Duodenal mucosa (tissue), 2 donors: ENCODE results near the gene ARMC2.
"Not testable (repeated sequence)": the region's sequence is repeated elsewhere in the genome, so short reads cannot be mapped to it uniquely, and the experiment has no call there.

Experiments
- H3K27ac ChIP-seq: one replicate; pipeline ENCODE4 v1.7.0; 2013; ENCODE audit warnings: low read depth, low read length
- H3K27me3 ChIP-seq, 2 donors: one replicate each; pipeline ENCODE4 v1.7.0; 2013; ENCODE audit warnings: low read length in 2 of 2, control low read depth in 1 of 2; ENCODE audit not compliant: insufficient read depth in 2 of 2, control insufficient read depth in 1 of 2
- H3K36me3 ChIP-seq, 2 donors: one replicate each; pipeline ENCODE4 v1.7.0; 2013; ENCODE audit warnings: low read length in 2 of 2, control low read depth in 1 of 2; ENCODE audit not compliant: insufficient read depth in 2 of 2, control insufficient read depth in 1 of 2
- H3K4me1 ChIP-seq, 2 donors: one replicate each; pipeline ENCODE4 v1.7.0; 2013; ENCODE audit warnings: low read length in 2 of 2, control low read depth in 1 of 2; ENCODE audit not compliant: insufficient read depth in 2 of 2, control insufficient read depth in 1 of 2
- H3K4me3 ChIP-seq, 2 donors: one replicate each; pipeline ENCODE4 v1.7.0; 2013; ENCODE audit warnings: low read length in 2 of 2, low read depth in 1 of 2
- H3K9ac ChIP-seq, 2 donors: one replicate each; pipeline ENCODE4 v1.7.0; 2013; ENCODE audit warnings: low read length in 2 of 2, low read depth in 1 of 2
- H3K9me3 ChIP-seq, 2 donors: one replicate each; pipeline ENCODE4 v1.7.0; 2013; ENCODE audit warnings: low read length in 2 of 2, control low read depth in 1 of 2; ENCODE audit not compliant: control insufficient read depth in 1 of 2

The ARMC2 gene

GRCh38 chr6:108806171-108806570 lies 42.1 kb upstream of the ARMC2 start:
- no peak overlapping the region for H3K27ac ChIP-seq
- H3K9me3 ChIP-seq = no peaks in the 10 kb centered on the region
- H3K27me3 ChIP-seq = no peaks in the 10 kb centered on the region

GRCh38 chr6:108806665-108807064 lies 41.6 kb upstream of the ARMC2 start:
- Histone ChIP-seq H3K9me3 (no peaks in the 10 kb centered on the region), H3K27me3 (no peaks in the 10 kb centered on the region), H3K27ac (no peak overlapping the region), H3K4me3 (no peak overlapping the region), H3K36me3 (no peaks in the 10 kb centered on the region), H3K9ac (no peak overlapping the region), H3K4me1 (peaks cover 10 to 12% of the 10 kb centered on the region in 2 donors)

More at GRCh38 chr6:108806171-108806570, 42.1 kb upstream of the ARMC2 start:
- H3K4me1 ChIP-seq = peaks cover 10 to 17% of the 10 kb centered on the region in 2 donors
- H3K36me3 ChIP-seq = no peaks in the 10 kb centered on the region
- no peak overlapping the region for H3K9ac ChIP-seq
- no peak overlapping the region for H3K4me3 ChIP-seq

- Histone ChIP-seq H3K9ac (no peak overlapping the region), H3K4me3 (no peak overlapping the region), H3K9me3 (no peaks in the 10 kb centered on the region), H3K4me1 (peaks cover 6 to 10% of the 10 kb centered on the region in 2 donors), H3K36me3 (no peaks in the 10 kb centered on the region), H3K27ac (no peak overlapping the region), H3K27me3 (no peaks in the 10 kb centered on the region)
These were observed 40.3 kb upstream of the ARMC2 start for GRCh38 chr6:108807928-108808327.

- no peak overlapping the region for H3K9ac ChIP-seq
- no peaks in the 10 kb centered on the region for H3K36me3 ChIP-seq
- no peak overlapping the region for H3K27ac ChIP-seq
- H3K27me3 ChIP-seq = no peaks in the 10 kb centered on the region
- H3K4me1 ChIP-seq = peaks cover 6 to 10% of the 10 kb centered on the region in 2 donors
- H3K9me3 ChIP-seq = peaks cover 0 to 4% of the 10 kb centered on the region in 2 donors
- no peak overlapping the region for H3K4me3 ChIP-seq
These were observed 39.0 kb upstream of the ARMC2 start for GRCh38 chr6:108809211-108809610.

GRCh38 chr6:108810057-108810643 lies 38.1 kb upstream of the ARMC2 start:
- no peak overlapping the region for H3K27ac ChIP-seq
- peaks cover 0 to 4% of the 10 kb centered on the region in 2 donors for H3K9me3 ChIP-seq
- H3K9ac ChIP-seq = no peak overlapping the region
- no peaks in the 10 kb centered on the region for H3K27me3 ChIP-seq
- H3K36me3 ChIP-seq = no peaks in the 10 kb centered on the region
- peaks cover 6 to 10% of the 10 kb centered on the region in 2 donors for H3K4me1 ChIP-seq
- no peak overlapping the region for H3K4me3 ChIP-seq

- Histone ChIP-seq H3K4me1 (no peaks in the 10 kb centered on the region), H3K9ac (no peak overlapping the region), H3K27me3 (no peaks in the 10 kb centered on the region), H3K27ac (no peak overlapping the region), H3K4me3 (no peak overlapping the region), H3K36me3 (no peaks in the 10 kb centered on the region), H3K9me3 (peaks cover 0 to 4% of the 10 kb centered on the region in 2 donors)
These were observed 36.7 kb upstream of the ARMC2 start for GRCh38 chr6:108811490-108811889.

GRCh38 chr6:108813218-108813617 lies 35.0 kb upstream of the ARMC2 start:
- H3K9ac ChIP-seq, H3K4me1 ChIP-seq, H3K4me3 ChIP-seq, H3K27me3 ChIP-seq, H3K36me3 ChIP-seq, H3K27ac ChIP-seq, H3K9me3 ChIP-seq: not testable (repeated sequence)

- not testable (repeated sequence) for H3K27ac ChIP-seq, H3K27me3 ChIP-seq, H3K4me3 ChIP-seq, H3K9ac ChIP-seq, H3K36me3 ChIP-seq, H3K4me1 ChIP-seq, H3K9me3 ChIP-seq
These were observed 30.9 kb upstream of the ARMC2 start for GRCh38 chr6:108817276-108817675.

- no peaks in the 10 kb centered on the region for H3K36me3 ChIP-seq
- H3K9ac ChIP-seq = no peak overlapping the region
- H3K4me1 ChIP-seq = no peaks in the 10 kb centered on the region
- H3K4me3 ChIP-seq = no peak overlapping the region
- H3K27me3 ChIP-seq = no peaks in the 10 kb centered on the region
- no peak overlapping the region for H3K27ac ChIP-seq
- H3K9me3 ChIP-seq = no peaks in the 10 kb centered on the region
These were observed 28.2 kb upstream of the ARMC2 start for GRCh38 chr6:108820006-108820405.

- H3K36me3 ChIP-seq = no peaks in the 10 kb centered on the region
- H3K27ac ChIP-seq = no peak overlapping the region
- H3K9me3 ChIP-seq = peaks cover 3 to 6% of the 10 kb centered on the region in 2 donors
- H3K27me3 ChIP-seq = no peaks in the 10 kb centered on the region
- H3K4me3 ChIP-seq = no peak overlapping the region
- H3K9ac ChIP-seq = no peak overlapping the region
- H3K4me1 ChIP-seq = no peaks in the 10 kb centered on the region
These were observed 25.8 kb upstream of the ARMC2 start for GRCh38 chr6:108822401-108822800.

GRCh38 chr6:108825326-108825725 lies 22.9 kb upstream of the ARMC2 start:
- H3K27ac ChIP-seq = no peak overlapping the region
- H3K9ac ChIP-seq = no peak overlapping the region
- H3K27me3 ChIP-seq = no peaks in the 10 kb centered on the region
- peaks cover 3 to 6% of the 10 kb centered on the region in 2 donors for H3K9me3 ChIP-seq
- H3K4me1 ChIP-seq = no peaks in the 10 kb centered on the region
- H3K36me3 ChIP-seq = no peaks in the 10 kb centered on the region
- H3K4me3 ChIP-seq = no peak overlapping the region
